ENCODE data around the gene ZC3H13.
A peak's percentile ranks its signal among the peaks of the same experiment; 100 is the strongest.

The ZC3H13 gene

DNA sequence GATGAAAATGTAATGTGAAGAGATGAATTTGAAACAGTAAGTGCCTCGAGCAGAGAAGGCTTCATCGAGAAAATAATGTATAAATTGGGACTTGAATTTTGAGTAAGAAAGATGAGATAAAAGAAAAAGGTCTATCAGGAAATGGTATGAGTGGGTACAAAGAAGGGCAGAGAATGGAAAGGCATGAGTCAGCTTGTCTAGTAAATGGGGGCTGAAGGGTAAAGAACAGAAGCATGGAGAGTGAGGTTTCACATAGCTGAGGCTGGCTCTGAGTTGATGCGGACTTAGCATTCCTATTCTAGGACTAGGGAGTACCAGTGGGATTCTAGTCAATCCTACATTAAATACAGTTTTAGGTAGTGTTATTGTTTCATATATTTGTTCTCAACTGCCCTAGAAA lies 85.8 kb downstream of the ZC3H13 start:
- no peak overlapping the region for H3K27ac ChIP-seq (replicated peaks)
- no peak for TF ChIP-seq GABPA (IDR thresholded peaks at IDR 0.05; ENCODE audit: low read depth)
- no peak for TF ChIP-seq POLR2AphosphoS5 (IDR thresholded peaks at IDR 0.05; ENCODE audit: low read depth)
- no peak for TF ChIP-seq SPI1 (IDR thresholded peaks at IDR 0.05; ENCODE audit: borderline replicate concordance, low read depth)
- TF ChIP-seq, protein P1, sequence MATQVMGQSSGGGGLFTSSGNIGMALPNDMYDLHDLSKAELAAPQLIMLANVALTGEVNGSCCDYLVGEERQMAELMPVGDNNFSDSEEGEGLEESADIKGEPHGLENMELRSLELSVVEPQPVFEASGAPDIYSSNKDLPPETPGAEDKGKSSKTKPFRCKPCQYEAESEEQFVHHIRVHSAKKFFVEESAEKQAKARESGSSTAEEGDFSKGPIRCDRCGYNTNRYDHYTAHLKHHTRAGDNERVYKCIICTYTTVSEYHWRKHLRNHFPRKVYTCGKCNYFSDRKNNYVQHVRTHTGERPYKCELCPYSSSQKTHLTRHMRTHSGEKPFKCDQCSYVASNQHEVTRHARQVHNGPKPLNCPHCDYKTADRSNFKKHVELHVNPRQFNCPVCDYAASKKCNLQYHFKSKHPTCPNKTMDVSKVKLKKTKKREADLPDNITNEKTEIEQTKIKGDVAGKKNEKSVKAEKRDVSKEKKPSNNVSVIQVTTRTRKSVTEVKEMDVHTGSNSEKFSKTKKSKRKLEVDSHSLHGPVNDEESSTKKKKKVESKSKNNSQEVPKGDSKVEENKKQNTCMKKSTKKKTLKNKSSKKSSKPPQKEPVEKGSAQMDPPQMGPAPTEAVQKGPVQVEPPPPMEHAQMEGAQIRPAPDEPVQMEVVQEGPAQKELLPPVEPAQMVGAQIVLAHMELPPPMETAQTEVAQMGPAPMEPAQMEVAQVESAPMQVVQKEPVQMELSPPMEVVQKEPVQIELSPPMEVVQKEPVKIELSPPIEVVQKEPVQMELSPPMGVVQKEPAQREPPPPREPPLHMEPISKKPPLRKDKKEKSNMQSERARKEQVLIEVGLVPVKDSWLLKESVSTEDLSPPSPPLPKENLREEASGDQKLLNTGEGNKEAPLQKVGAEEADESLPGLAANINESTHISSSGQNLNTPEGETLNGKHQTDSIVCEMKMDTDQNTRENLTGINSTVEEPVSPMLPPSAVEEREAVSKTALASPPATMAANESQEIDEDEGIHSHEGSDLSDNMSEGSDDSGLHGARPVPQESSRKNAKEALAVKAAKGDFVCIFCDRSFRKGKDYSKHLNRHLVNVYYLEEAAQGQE (IDR thresholded peaks at IDR 0.05; ENCODE audit: insufficient replicate concordance, low read depth) = no peak
- TF ChIP-seq, protein P2, sequence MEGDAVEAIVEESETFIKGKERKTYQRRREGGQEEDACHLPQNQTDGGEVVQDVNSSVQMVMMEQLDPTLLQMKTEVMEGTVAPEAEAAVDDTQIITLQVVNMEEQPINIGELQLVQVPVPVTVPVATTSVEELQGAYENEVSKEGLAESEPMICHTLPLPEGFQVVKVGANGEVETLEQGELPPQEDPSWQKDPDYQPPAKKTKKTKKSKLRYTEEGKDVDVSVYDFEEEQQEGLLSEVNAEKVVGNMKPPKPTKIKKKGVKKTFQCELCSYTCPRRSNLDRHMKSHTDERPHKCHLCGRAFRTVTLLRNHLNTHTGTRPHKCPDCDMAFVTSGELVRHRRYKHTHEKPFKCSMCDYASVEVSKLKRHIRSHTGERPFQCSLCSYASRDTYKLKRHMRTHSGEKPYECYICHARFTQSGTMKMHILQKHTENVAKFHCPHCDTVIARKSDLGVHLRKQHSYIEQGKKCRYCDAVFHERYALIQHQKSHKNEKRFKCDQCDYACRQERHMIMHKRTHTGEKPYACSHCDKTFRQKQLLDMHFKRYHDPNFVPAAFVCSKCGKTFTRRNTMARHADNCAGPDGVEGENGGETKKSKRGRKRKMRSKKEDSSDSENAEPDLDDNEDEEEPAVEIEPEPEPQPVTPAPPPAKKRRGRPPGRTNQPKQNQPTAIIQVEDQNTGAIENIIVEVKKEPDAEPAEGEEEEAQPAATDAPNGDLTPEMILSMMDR (IDR thresholded peaks at IDR 0.05; ENCODE audit: insufficient read depth, low read length) = no peak

DNA sequence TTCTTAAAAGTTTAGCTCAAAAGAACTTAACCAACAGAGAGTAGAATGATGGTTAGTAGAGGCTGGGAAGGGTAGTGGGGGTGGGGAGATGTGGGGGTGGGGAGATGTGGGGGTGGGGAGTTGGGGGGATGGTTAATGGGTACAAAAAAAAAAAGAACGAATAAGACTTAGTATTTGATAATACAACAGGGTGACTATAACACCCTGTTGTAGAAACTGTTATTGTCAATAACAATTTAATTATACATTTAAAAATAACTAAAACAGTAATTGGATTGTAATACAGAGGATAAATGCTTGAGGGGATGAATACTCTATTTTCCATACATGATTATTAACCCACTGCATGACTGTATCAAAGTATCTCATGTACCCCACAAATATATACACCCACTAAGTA lies 91.1 kb downstream of the ZC3H13 start:
- Histone ChIP-seq H3K27ac (replicated peaks) (no peak overlapping the region), H3K27me3 (ENCODE audit: insufficient read depth, poor library complexity, severe bottlenecking) (no peaks in the 10 kb centered on the region), H3K4me3 (replicated peaks; ENCODE audit: insufficient read depth, low read length) (no peak overlapping the region)
- no peak for TF ChIP-seq POLR2AphosphoS5 (IDR thresholded peaks at IDR 0.05; ENCODE audit: low read depth)
- no peak for DNase-seq (ENCODE audit: low read depth in 1 of 2, low spot score in 1 of 2)

More for the DNA sequence above, 85.8 kb downstream of the ZC3H13 start:
- H3K4me3 ChIP-seq (replicated peaks; ENCODE audit: insufficient read depth, low read length) = no peak overlapping the region
- DNase-seq (ENCODE audit: low read depth in 1 of 2, low spot score in 1 of 2) = no peak
- H3K27me3 ChIP-seq (ENCODE audit: insufficient read depth, poor library complexity, severe bottlenecking) = no peaks in the 10 kb centered on the region

DNA sequence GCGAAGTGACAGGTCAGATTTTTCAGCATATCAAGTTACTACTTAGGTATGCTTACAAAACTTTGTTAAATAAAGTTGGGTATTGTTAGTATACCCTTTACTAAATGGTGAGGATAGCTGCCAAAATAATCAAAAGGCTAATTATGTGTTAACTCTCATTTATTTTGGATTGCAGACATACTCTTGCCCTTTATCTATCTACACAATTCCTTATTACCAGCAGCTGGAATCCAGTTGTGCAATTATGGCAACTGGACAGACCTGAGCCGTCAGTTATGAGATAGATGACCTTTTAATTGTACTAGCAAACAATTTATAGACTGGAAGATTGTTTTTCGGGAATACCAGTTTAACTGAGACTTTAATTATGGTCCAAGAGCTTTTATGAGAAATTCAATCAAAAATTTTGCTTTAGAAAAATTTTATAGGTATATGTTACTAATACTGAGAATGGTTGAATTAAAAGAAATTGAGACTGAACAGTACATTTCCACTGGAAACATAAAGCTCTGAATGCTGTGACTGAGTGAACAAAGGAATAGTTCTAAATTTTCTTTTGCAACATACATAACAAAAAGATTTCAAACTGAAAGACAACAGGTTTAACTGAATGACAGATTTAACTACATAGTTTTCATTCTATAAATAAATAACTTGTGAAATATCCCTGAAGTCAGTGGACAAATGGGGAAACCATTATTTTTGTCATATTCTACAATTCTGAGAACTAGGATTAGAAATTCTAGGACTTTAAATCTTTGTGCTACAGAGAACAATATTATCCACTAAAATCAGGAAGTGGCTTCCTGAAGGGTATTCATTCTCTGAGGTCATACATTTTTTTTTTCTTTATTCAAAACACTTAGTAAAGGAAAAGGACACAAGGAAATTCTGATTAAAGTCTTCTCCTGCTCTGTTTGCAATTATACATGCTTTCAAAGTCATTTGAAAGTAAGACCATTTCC lies 97.4 kb downstream of the ZC3H13 start:
- Histone ChIP-seq H3K4me3 (replicated peaks; ENCODE audit: insufficient read depth, low read length) (no peak overlapping the region), H3K27me3 (ENCODE audit: insufficient read depth, poor library complexity, severe bottlenecking) (no peaks in the 10 kb centered on the region), H3K27ac (replicated peaks) (no peak overlapping the region)
- DNase-seq (ENCODE audit: low read depth in 1 of 2, low spot score in 1 of 2) = no peak
- TF ChIP-seq, protein P2 (IDR thresholded peaks at IDR 0.05; ENCODE audit: insufficient read depth, low read length) = no peak
- peak; percentile 46; the same call in 1 of the 2 replicates for TF ChIP-seq SPI1 (IDR thresholded peaks at IDR 0.05; ENCODE audit: borderline replicate concordance, low read depth)

DNA sequence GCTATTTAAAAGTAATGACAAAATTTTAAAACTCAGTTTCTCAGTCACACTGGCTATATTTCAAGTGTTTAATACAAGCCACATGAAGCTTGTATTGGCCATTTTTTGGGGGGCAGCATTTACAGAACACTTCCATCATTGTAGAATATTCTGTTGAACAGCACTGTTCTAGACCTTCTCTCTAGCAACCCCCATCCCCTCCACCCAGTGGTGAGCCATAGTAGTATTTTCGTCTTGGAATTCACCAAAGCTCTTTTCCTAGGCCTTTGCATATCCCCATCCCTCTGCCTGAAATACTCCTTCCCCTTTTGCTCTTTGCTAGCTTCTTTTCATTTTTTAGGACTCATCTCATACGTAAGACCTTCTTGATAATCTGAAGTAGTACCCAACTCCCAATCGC lies 99.5 kb downstream of the ZC3H13 start:
- no peak for DNase-seq (ENCODE audit: low read depth in 1 of 2, low spot score in 1 of 2)
- no peak overlapping the region for H3K27ac ChIP-seq (replicated peaks)
- no peaks in the 10 kb centered on the region for H3K27me3 ChIP-seq (ENCODE audit: insufficient read depth, poor library complexity, severe bottlenecking)
- H3K4me3 ChIP-seq (replicated peaks; ENCODE audit: insufficient read depth, low read length) = no peak overlapping the region
- TF ChIP-seq SPI1 (IDR thresholded peaks at IDR 0.05; ENCODE audit: borderline replicate concordance, low read depth) = no peak
- TF ChIP-seq, protein P2 (IDR thresholded peaks at IDR 0.05; ENCODE audit: insufficient read depth, low read length) = no peak
- TF ChIP-seq GABPA (IDR thresholded peaks at IDR 0.05; ENCODE audit: low read depth) = no peak
- TF ChIP-seq, protein P1 (IDR thresholded peaks at IDR 0.05; ENCODE audit: insufficient replicate concordance, low read depth) = no peak
- TF ChIP-seq POLR2AphosphoS5 (IDR thresholded peaks at IDR 0.05; ENCODE audit: low read depth) = no peak
